ENCODE data around the gene WNT11.
"Not testable (repeated sequence)": the region's sequence is repeated elsewhere in the genome, so short reads cannot be mapped to it uniquely, and the experiment has no call there.

The WNT11 gene

DNA sequence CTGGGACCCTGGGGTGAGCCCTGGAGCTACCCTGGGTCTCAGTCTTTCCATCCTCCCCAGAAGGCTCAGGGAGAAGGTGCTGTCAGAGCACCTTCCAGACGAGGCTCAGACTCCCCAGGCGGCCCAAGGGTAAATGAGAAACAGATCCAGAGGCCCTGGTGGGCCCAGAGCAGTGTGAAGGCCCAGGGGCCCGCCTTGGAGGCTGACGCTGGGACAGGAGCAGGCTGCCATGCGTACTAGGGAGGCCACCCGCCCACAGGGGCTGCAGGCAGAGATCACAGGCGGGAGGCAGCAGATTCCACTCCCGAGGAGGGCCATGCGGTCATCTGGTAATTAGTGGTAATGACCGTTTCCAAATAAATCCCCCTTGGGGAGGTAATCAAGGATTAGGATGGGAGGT is 5.2 kb downstream of the WNT11 start:
- no peak for DNase-seq

DNA sequence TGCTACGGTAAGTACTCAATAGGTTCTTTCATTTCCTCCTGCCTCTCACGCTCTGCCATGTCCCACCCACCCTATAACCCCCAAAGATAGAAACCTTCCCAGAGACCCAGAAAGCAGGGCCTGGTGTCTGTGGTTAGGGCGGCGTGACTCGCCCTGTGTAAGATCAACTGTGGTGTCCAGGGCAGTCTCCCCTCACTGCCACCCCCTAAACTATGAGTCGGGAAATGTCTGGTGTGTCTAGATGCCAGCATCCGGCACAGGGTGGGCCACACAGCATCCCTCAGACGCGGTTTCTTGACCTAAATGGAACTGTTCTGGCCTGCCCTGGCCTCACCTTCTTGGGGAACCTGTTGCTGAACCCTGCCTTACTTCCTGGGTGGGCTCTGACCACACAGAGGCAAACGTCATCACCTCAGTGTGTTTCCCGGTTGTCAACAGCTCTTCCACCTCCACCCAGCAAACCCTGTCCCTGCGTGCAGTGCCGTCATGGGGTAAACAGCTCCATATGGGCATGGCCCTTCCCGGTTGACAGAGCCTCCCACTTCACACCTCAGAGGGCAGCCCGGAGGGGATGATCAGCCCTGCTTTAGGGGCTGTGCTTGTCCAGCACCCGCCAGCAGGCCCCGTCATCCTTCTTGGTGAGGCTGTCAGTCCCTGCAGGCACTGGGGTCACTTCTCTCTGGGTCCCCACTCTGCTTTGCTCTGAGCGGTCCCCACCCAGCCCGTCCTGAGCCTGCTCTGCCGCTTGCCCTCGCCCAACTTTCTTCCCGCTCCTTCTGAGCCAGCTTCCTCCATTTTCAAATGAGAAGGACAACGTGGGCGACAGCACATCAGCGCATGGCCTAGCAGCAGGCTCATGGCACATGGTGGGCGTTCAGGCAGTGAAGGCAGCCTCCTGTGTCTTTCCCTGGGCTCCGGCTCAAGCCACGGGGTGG is 6.0 kb downstream of the WNT11 start:
- no peak for DNase-seq

DNA sequence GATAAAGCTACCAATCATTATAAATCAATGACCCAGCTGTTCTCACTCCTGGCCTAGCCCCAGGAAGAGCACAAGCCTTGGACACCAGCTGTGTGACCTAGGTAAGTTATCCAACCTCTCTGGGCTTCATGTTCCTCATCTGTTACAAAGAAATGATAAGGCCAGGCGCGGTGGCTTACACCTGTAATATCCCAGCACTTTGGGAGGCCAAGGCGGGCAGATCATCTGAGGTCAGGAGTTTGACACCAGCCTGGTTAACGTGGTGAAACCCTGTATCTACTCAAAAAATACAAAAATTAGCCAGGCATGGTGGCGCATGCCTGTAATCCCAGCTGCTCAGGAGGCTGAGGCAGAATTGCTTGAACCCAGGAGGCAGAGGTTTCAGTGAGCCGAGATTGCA is 7.6 kb downstream of the WNT11 start:
- not testable (repeated sequence) for DNase-seq

- no peak for DNase-seq
These were observed 8.2 kb downstream of the WNT11 start for GRCh38 chr11:76197941-76198640.

- no peak for DNase-seq
These were observed 9.0 kb downstream of the WNT11 start for GRCh38 chr11:76197332-76197731.

GRCh38 chr11:76196849-76197248 is 9.5 kb downstream of the WNT11 start:
- no peak for DNase-seq

GRCh38 chr11:76194872-76195668 is 11.2 kb downstream of the WNT11 start:
- DNase-seq, result no peak

- DNase-seq, result no peak
These were observed 13.1 kb downstream of the WNT11 start for GRCh38 chr11:76193219-76193618.

DNA sequence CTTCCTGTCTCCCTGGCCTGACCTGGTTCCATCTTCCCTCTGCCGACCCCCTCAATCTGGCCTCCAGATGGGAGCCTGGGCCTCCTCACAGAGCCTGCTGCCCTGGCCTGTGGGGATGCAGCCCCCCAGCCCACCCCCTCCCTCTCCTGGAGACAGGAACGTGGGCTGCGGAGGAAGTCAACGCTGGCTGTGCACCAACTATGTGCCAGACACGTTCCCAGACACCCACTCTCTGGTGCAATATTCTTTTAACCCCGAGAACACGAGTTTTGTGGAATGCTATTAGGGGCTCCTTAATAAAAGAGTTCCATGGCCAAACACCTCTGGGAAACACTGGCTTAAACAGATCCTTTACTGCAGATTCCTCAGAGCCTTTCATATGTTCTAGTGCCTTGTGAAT is 15.9 kb downstream of the WNT11 start:
- DNase-seq, result no peak

DNA sequence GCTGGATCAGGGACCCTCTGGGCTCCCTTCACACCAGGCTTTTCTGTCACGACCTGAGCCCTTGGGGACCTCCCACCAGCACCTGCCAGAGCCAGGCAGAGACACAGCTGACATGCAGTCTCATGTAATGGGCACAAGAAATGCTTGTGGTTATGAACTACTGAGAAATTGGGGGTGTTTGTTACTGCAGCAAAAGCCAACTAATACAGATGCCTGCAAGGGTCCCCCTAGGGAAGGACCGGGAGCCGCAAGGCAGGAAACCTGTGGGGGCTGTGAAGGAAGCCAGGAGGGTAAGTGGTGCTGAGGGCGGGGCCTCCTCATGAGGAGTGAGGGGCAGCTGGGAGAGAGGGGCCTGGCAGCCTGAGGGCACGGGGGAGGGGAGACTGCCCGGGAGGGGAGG is 16.6 kb downstream of the WNT11 start:
- no peak for DNase-seq

- no peak for DNase-seq
These were observed 17.4 kb downstream of the WNT11 start for GRCh38 chr11:76188873-76189272.

GRCh38 chr11:76186776-76187279 is 19.5 kb downstream of the WNT11 start:
- no peak for DNase-seq

DNA sequence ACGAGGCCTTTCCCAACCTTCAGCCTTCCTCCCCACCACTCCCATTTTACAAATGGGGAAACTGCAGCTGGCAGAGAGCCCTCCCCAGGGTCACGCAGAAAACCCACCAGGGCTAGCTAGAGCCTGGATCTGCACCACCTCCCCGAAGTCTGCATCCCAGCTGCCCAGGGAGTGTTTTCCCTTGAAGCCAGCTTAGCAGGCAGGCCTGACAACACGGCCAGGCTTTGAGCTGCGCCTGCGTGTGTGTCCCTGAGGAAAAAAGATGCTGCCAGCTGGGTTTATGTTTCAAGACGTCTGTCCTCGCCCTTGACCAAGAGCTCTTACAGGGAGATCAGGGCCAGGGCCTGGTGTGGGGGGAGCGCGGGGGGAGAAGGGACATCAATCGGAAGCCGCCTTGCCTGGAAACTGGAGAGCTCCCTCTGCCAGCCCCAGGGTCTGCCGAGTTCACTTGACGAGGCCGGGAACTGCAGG is 20.3 kb downstream of the WNT11 start:
- peak; percentile 54 for DNase-seq

GRCh38 chr11:76185511-76185910 is 20.8 kb downstream of the WNT11 start:
- DNase-seq, result no peak

DNA sequence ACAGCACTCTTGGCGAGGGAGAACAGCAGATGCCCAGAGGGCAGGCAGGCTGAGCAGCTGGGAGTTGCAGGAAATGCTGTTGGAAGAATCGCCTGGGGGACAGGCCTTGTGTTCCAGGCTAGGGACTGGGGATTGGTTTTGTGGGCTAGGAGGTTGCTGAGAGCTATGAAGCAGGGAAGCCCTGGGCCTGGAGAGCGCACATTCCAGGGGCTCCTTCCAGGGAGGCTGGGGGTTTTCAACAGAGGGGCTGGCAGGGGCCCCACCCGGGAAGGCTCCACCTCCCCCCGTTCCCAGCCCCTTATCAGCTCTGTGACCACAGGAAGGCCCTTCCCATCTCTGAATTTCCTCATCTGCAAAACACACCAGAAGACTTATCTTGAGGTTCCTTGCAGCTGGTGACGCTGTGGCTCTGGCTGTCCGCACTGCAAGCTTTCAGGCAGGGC is 21.7 kb downstream of the WNT11 start:
- no peak for DNase-seq

DNA sequence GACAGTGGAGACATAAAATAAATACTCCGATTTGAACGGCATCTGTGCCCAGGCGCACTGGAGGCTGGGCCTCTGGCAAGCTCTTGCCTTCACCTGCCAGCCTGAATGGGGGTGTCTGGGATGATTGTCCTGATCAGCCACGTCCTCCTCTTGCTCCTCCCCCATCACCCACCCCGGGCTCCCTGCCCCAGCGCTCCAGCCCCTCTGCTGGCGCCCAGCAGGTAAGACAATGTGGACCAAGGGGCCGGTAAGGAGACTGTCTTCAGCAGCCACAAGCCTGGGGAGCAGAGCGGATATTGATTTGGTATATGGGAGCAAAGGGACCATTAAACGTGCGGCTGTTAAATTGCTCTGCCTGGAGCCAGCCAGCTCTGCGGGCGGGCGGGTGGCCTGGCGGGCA is 24.9 kb downstream of the WNT11 start:
- DNase-seq, result no peak

- DNase-seq, result no peak
These were observed 27.2 kb downstream of the WNT11 start for GRCh38 chr11:76179147-76179546.

DNA sequence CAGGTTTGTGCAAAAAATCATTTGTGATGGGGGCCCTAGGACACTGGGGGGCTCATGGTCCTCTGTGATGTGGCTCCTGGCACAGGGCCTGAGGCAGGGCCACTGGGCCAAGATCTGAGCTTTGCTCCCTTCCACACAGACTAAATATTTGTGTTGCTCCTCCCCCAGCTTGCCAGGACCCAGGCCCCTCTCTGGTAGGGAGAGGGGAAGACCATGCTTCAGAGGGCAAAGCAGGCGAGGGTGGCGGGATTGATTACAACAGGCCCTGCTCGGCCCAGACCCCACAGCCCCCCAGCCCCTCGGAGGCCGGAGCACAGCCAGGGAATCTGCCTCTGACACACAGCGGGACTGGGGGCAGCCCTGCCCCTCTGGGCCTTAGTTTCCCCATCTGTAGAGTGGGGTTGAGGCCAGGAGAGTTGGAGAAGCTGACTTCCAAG is 29.0 kb downstream of the WNT11 start:
- DNase-seq, result no peak

GRCh38 chr11:76176463-76176862 is 29.8 kb downstream of the WNT11 start:
- DNase-seq, result no peak

DNA sequence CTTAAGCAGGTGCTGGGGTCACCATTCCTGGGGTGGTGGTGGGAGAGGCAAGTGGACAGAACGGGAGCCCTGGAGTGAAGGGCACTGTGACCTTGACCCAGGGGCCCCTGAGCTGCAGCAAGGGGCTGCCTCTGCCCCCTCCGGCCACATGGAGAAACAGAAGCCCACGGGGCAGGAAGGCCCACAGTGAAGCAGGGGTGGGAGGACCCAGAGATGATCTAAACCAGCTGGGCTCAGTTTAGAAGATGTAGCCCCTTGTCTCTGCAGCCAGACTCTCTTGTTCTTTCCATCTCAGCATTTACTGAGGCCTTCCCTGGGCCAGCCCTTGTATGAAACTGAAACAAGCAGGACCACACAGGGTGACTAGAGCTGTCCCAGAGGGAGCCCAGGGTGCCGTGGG is 30.5 kb downstream of the WNT11 start:
- no peak for DNase-seq

GRCh38 chr11:76174330-76174729 is 32.0 kb downstream of the WNT11 start:
- no peak for DNase-seq

- DNase-seq, result no peak
These were observed 32.6 kb downstream of the WNT11 start for GRCh38 chr11:76173663-76174062.

DNA sequence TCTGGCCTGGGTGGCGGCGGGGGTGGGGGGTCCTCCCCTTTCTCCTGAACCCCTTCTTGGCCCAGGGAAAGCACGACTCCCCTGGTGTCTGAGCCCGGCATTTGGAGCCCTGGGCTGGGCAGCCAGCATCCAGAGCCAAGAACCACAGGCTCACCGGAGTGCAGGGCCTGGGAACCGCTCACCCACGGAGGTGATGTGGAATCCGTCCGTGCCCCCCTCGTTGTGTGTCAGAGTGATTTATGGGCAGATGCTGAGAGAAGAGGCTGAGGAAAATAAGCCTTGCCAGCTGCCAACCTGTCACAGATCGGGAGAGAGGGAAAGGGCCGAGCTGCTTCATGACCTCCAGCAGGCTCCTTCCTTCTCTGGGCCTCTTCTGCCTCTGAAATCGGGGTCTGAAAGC is 33.7 kb downstream of the WNT11 start:
- peak; percentile 10 for DNase-seq
